NK-92 (cell line): ENCODE data around the gene ADAT1.
"Not testable (repeated sequence)": the region's sequence is repeated elsewhere in the genome, so short reads cannot be mapped to it uniquely, and the experiment has no call there.

Experiments
- DNase-seq: peaks from one replicate; lab custom pipeline; 2025; ENCODE audit not compliant: unreplicated experiment; lab: John Stamatoyannopoulos, UW

ADAT1 gene

GRCh38 chr16:75620326-75621169 lies 2.5 kb downstream of the ADAT1 start:
- no peak for DNase-seq

DNA sequence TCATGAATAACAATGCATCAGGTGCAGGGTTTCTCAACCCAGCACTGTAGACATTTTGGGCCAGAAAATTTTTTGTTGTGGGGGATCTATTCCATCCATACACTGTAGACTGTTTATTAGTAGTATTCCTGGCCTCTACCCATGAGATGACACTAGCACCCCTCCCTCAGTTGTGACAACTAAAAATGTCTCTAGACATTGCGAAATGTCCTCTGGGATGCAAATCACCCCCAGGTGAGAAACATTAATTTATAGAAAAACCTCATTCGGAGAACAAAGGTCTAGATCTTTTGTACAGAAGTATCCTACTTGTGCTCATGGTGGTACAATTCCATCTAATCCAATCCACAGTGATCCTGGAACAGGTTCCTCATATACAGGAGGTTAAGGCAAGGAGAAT lies 4.3 kb downstream of the ADAT1 start:
- DNase-seq: no peak

GRCh38 chr16:75617121-75617520 lies 6.0 kb downstream of the ADAT1 start:
- no peak for DNase-seq

- DNase-seq: no peak
Observed at GRCh38 chr16:75616521-75617010, 6.5 kb downstream of the ADAT1 start.

DNA sequence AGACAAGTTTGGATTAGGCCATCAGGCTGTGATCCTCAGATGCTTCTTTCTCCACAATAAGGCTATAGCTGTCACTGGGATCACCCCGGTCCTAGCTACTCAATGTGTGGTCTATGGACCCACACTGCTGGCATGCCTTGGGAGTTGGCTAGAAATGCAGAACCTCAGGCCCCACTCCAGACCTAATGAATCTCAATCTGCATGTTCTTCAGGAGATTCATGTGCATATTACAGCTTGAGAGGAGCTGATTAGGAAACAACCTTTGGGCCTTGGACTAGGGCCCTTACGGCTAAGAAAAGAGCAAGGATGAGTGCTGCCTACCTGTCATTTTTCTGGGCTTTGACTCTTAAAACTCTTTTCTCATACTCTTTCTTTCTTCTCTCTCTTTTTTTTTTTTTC lies 7.5 kb downstream of the ADAT1 start:
- no peak for DNase-seq

- no peak for DNase-seq
Observed at GRCh38 chr16:75614066-75614897, 8.8 kb downstream of the ADAT1 start.

- no peak for DNase-seq
Observed at GRCh38 chr16:75606507-75606906, 16.6 kb downstream of the ADAT1 start.

DNA sequence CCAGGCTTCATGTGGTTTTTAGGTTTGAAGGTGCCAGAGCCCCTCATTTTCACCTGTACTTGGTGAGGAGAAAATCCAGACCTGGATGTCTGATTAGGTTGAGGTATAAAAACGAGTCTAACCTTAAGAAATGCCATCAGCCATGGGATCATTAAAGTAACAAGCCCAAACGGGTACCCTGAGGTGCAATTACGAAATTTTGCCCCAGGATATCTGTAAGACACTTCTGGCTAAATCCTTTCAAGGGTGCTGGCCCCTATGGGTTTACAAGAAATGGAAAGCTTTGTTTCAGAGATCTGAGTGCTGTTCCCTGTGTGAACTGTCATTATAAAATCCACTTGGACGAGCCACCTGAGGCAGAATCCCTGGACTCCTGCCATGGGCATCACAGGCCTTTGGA lies 19.8 kb downstream of the ADAT1 start:
- no peak for DNase-seq

DNA sequence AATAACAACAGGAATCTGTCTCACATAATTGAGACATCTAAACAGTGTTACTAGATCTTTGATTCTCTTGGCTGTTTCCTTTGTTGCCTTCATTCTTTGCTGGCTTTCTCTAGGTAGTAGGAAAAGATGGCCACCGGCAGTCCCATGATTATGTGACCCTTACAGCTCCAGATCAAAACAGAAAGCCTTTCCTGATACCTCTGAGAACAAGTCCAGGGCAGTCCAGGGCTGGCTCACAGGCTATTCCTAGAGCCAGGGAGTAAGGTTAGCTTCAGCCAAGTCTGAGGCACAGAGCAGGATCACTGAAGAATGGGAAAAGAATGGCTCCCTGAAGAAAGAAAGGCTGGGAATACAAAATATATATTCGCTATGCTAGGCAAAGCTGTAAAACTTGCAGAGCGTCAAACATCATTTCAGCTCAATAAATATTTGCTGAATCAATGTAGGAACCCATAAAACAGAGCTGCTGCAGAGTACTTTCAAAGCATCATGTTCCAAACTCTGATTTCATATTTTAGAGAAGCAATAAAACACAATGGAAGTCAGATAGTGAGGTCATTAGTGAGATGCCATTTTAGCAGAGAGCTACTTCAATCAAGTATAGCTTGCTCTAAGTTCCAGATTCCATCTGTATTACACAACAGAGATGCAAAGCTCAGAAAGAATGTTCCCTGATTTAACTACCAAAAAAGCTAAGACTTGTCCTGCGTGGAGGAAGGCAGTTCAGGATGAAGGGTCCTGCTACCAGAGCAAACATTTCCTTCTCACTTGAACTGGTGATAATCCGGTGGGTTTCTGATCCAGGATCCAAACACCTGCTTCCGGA lies 23.4 kb downstream of the ADAT1 start:
- no peak for DNase-seq

DNA sequence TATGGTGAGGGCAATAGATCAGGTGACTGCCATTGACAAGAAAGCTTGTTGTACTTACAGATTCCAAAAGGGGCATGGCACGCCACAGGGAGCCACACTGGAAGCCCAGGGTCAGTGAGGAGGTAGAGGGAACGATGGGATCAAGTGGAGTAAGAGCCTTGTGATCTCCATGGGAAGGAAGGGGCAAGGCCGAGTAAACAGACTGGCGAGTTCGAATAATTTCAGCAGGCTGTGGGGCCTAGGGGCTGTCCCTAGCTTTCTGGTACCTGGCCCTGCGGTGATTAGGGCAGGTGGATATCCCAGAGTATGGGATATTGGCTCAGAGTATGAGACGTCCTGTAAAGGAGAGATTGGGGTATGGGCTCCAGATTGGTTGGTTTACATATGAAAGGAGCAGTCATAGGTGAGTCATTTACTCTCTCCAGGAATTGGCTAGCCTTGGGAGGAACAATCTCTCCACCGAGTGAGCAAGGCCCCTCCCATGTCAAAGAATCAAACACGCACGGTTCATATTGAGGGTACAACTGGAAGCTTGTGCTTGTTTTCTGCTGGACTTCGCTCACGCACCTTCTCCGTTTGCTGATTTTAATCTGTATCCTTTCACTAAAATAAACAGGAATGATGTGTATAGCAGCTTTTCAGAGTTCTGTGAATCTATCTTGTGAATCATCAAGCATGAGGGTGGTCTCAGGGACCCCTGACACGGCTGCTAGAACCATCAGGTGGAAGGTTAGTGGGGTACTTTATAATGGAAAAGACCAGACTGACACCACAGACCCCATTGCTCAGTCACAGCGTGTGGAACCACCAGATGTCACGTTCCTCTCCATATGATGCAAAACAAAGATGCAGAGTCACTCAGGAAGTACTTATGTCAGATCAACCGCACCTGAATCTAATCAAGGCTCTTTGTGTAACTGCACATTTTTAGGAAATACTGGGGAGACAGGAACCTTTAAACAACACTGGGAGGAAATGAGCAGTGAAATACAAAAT lies 29.0 kb downstream of the ADAT1 start:
- no peak for DNase-seq

DNA sequence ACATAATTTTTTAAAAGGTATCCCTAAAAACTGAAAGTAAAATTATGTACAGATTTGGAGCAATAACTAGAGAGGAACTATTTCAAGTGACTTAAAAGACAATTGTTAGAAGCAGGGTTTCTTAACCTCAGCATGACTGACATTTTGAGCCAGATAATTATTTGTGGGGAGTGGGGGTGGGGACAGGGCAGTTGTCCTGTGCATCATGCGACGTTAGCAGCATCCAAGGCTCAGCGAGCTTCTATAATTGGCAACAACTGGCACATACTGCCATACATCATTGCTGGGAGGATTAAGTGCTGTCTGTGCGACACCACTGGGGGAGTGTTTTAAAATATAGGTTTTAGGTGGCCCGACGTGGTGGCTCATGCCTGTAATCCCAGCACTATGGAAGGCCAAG lies 29.8 kb downstream of the ADAT1 start:
- no peak for DNase-seq

DNA sequence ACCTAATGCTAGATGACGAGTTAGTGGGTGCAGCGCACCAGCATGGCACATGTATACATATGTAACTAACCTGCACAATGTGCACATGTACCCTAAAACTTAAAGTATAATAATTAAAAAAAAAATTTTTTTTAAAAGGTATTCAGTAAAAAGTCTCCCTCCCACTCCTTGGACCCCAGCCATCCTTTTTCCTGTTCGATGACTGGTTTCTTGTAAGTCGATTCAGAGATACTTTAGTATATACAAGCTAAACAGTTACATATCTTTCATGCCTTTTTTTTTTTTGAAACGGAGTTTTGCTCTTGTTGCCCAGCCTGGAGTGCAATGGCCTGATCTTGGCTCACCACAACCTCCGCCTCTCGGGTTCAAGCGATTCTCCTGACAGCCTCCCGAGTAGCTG lies 31.2 kb downstream of the ADAT1 start:
- DNase-seq: not testable (repeated sequence)

DNA sequence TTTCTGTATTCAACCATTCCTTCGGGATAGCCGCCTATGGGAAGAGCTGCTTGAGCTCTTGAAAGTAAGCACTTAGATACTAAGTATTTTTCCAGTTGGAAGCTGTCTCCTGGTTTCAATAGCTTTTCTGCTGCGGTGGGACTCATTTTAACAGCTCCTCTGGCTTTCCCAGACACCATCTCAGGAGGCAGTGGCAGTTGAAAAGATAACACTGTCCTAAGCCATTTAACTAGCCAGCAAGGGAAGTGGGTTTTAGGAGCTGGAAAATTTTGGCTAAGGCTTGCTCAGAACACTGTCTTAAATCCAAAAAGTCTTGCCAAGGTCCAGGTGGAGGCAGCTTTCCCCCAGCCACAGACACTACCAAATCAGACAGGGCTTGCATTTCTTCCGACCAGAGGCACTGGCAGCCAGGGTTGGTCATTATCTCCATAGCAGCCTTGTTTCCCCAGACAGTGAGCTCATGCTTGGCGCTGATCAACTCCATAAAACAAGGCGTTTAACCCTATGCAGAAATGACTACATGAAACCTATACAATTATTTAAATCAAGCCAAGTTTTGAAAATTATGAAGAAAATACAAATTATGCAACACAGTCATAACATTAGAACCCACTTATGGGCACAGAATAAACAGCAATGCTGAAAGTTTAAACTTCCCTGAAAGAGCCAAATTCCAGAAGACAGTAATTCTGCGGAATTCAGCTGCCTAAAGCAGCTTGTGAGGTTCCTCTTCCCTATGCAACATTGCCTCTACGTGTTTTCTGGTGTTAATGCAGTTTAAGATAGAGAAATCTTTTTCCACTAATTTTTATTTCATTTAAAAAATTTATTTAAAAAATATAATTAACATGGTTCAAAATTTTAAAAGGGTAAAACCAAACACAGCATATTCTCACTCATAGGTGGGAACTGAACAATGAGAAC lies 31.9 kb downstream of the ADAT1 start:
- DNase-seq: no peak

DNA sequence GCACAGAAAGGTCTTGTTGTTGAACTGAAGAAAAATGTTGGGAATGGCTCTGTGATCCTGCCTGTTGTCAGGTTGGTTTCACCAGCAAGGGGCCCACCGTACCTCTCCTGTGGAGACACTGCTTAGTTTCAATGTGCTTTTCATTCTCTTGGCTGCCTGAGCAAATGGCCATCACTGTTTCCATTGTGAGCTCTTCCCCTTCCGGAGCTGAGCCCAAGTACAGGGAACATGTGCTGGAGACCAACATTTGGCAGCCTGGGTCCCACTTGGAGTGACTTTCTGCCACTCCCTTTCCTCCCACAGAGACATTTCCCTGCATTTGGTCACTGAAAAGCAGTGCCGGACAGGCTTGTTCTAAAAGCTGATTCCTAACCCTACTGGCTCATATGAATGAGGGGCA lies 33.8 kb downstream of the ADAT1 start:
- no peak for DNase-seq

- no peak for DNase-seq
Observed at GRCh38 chr16:75588716-75589115, 34.4 kb downstream of the ADAT1 start.

DNA sequence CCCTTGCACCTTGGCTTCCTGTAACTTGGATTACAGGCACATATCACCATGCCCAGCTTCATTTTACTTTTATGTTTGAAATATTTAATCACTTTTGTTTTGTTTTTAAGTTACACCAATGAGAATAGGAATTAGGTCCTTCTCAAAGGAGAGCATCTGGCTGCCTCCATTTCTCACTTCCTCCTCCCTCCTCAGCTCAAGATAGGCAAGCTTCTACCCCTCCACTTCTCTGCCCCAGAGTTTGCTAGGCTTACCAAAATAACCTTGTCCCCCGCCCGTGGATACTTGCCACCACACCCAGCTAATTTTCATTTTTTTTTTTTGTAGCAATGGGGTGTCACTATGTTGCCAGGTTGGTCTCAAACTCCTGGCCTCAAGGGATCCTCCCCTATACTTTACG lies 39.0 kb downstream of the ADAT1 start:
- no peak for DNase-seq

- no peak for DNase-seq
Observed at GRCh38 chr16:75579281-75579834, 43.7 kb downstream of the ADAT1 start.

GRCh38 chr16:75578725-75579124 lies 44.4 kb downstream of the ADAT1 start:
- DNase-seq: no peak

DNA sequence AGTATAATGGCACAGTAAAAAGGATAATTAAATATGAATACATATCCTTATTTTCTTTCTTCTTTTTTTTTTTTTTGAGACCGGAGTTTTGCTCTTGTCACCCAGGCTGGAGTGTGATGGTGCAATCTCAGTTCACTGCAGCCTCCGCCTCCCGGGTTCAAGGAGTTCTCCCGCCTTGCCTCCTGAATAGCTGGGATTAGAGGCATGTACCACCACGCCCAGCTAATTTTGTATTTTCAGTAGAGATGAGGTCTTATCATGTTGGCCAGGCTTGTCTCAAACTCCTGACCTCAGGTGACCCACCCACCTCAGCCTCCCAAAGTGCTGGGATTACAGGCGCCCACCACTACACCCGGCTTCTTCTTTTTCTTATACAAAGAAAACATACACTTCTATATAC lies 44.9 kb downstream of the ADAT1 start:
- no peak for DNase-seq
